WTC11 (cell line): ENCODE data around the gene ALPI. TPM values are rescaled to one million over a fixed set of nuclear protein-coding genes. Genes with fewer than 3 reads are reported as not detected.

Source experiments
- ATAC-seq: fragments of 200-7000 bp; cut with Tn5 transposase; 2 replicates; pipeline ENCODE4 v1.10.0; 2021; ENCODE audit warnings: mild to moderate bottlenecking, moderate library complexity
- CTCF ChIA-PET: fragments of 300-600 bp; sonication (Branson Sonifier 250); formaldehyde crosslinking; loops from one replicate; lab custom pipeline; 2021; ENCODE audit warnings: antibody characterized with exemption; lab: Charles Lee
- POLR2A ChIA-PET: fragments of 350-600 bp; sonication (Branson Sonifier 250); formaldehyde crosslinking; loops from one replicate; lab custom pipeline; 2021; ENCODE audit warnings: antibody characterized with exemption; lab: Charles Lee
- DNase-seq: peaks from one replicate; pipeline ENCODE4 v3.0.0; 2021; ENCODE audit warnings: low spot score
- H3K27ac Mint-ChIP-seq: 2 replicates; pipeline ENCODE4 v1.8.0; 2021; ENCODE audit warnings: mixed read lengths
- H3K27me3 Mint-ChIP-seq: 2 replicates; pipeline ENCODE4 v1.8.0; 2021; ENCODE audit warnings: low read depth, mild to moderate bottlenecking, moderate library complexity, mixed read lengths
- H3K36me3 Mint-ChIP-seq: 2 replicates; pipeline ENCODE4 v1.8.0; 2021; ENCODE audit warnings: mixed read lengths
- H3K4me1 Mint-ChIP-seq: 2 replicates; pipeline ENCODE4 v1.8.0; 2022; ENCODE audit warnings: mixed read lengths
- H3K4me3 Mint-ChIP-seq: 2 replicates; pipeline ENCODE4 v1.8.0; 2021; ENCODE audit warnings: mild to moderate bottlenecking, moderate library complexity, mixed read lengths
- H3K9me3 Mint-ChIP-seq: 2 replicates; pipeline ENCODE4 v1.8.0; 2021; ENCODE audit warnings: mixed read lengths
- CREB1 ChIP-seq: sonication (generic); formaldehyde crosslinking; IDR thresholded peaks from 2 replicates; pipeline ENCODE4 v1.8.0; 2023; ENCODE audit warnings: mild to moderate bottlenecking, missing genetic modification reagents
- E2F1 ChIP-seq: sonication (generic); formaldehyde crosslinking; IDR thresholded peaks from 2 replicates; pipeline ENCODE4 v1.8.0; 2022; ENCODE audit warnings: mild to moderate bottlenecking, missing genetic modification reagents
- ELF4 ChIP-seq: sonication (generic); formaldehyde crosslinking; IDR thresholded peaks from 2 replicates; pipeline ENCODE4 v1.8.1; 2022; ENCODE audit warnings: low read depth, mild to moderate bottlenecking, moderate library complexity, missing genetic modification reagents
- EMX1 ChIP-seq: fragments of 250-450 bp; sonication (Bioruptor Pico); IDR thresholded peaks from 2 replicates; pipeline ENCODE4 v1.8.0; 2021; ENCODE audit warnings: mild to moderate bottlenecking
- FOXP1 ChIP-seq: sonication (generic); formaldehyde crosslinking; IDR thresholded peaks from 2 replicates; pipeline ENCODE4 v1.8.0; 2022; ENCODE audit warnings: missing genetic modification reagents, mild to moderate bottlenecking, moderate library complexity, borderline replicate concordance
- FOXP4 ChIP-seq: sonication (generic); formaldehyde crosslinking; IDR thresholded peaks from 2 replicates; pipeline ENCODE4 v1.8.0; 2022; ENCODE audit warnings: mild to moderate bottlenecking, missing genetic modification reagents
- HMGA2 ChIP-seq: fragments of 250-450 bp; sonication (Bioruptor Pico); IDR thresholded peaks from 2 replicates; pipeline ENCODE4 v1.4.0; 2021; ENCODE audit warnings: mild to moderate bottlenecking, moderate library complexity
- MXD4 ChIP-seq: fragments of 250-450 bp; sonication (Bioruptor Pico); IDR thresholded peaks from 2 replicates; pipeline ENCODE4 v1.8.0; 2021; ENCODE audit warnings: mild to moderate bottlenecking, moderate library complexity, borderline replicate concordance
- NR2C2 ChIP-seq: sonication (generic); formaldehyde crosslinking; IDR thresholded peaks from 2 replicates; pipeline ENCODE4 v1.8.0; 2022; ENCODE audit warnings: mild to moderate bottlenecking, missing genetic modification reagents
- OVOL2 ChIP-seq: fragments of 250-450 bp; sonication (Bioruptor Pico); IDR thresholded peaks from 2 replicates; pipeline ENCODE4 v1.9.0; 2021; ENCODE audit warnings: mild to moderate bottlenecking, borderline replicate concordance
- PRRX2 ChIP-seq: fragments of 250-450 bp; sonication (Bioruptor Pico); IDR thresholded peaks from 2 replicates; pipeline ENCODE4 v1.8.0; 2021; ENCODE audit warnings: mild to moderate bottlenecking
- SOX15 ChIP-seq: fragments of 250-450 bp; sonication (Bioruptor Pico); IDR thresholded peaks from 2 replicates; pipeline ENCODE4 v1.9.0; 2021; ENCODE audit warnings: mild to moderate bottlenecking
- TCF7 ChIP-seq: sonication (generic); formaldehyde crosslinking; IDR thresholded peaks from 2 replicates; pipeline ENCODE4 v1.8.0; 2022; ENCODE audit warnings: mild to moderate bottlenecking, low read depth, missing genetic modification reagents, moderate library complexity
- TP53 ChIP-seq: sonication (generic); formaldehyde crosslinking; IDR thresholded peaks from 2 replicates; pipeline ENCODE4 v1.8.1; 2023; ENCODE audit warnings: mild to moderate bottlenecking, missing genetic modification reagents
- ZNF121 ChIP-seq: sonication (generic); formaldehyde crosslinking; IDR thresholded peaks from 2 replicates; pipeline ENCODE4 v1.8.0; 2023; ENCODE audit warnings: missing genetic modification reagents
- ZNF138 ChIP-seq: sonication (generic); formaldehyde crosslinking; conservative IDR thresholded peaks from 2 replicates; pipeline ENCODE4 v1.8.1; 2022; ENCODE audit warnings: mild to moderate bottlenecking, moderate library complexity, missing genetic modification reagents
- ZNF317 ChIP-seq: sonication (generic); formaldehyde crosslinking; IDR thresholded peaks from 2 replicates; pipeline ENCODE4 v1.8.1; 2023; ENCODE audit warnings: low read depth, mild to moderate bottlenecking, moderate library complexity, missing genetic modification reagents, borderline replicate concordance
- ZNF396 ChIP-seq: fragments of 250-450 bp; sonication (Bioruptor Pico); IDR thresholded peaks from 2 replicates; pipeline ENCODE4 v1.8.0; 2021; ENCODE audit warnings: mild to moderate bottlenecking, moderate library complexity, borderline replicate concordance
- total RNA-seq: library from RNA; stranded (reverse); gene quantifications from 3 replicates; pipeline ENCODE4 v1.2.3, GENCODE V29; 2021
- TF ChIP-seq, protein P1 (sequence below): fragments of 250-450 bp; sonication (Bioruptor Pico); conservative IDR thresholded peaks from 2 replicates; pipeline ENCODE4 v1.9.0; 2021; ENCODE audit warnings: mild to moderate bottlenecking
- TF ChIP-seq, protein P2 (sequence below): sonication (generic); formaldehyde crosslinking; IDR thresholded peaks from 2 replicates; pipeline ENCODE4 v1.8.1; 2022; ENCODE audit warnings: mild to moderate bottlenecking, missing genetic modification reagents, moderate library complexity, borderline replicate concordance
- TF ChIP-seq, protein P3 (sequence below): sonication (generic); formaldehyde crosslinking; IDR thresholded peaks from 2 replicates; pipeline ENCODE4 v1.8.0; 2022; ENCODE audit warnings: missing genetic modification reagents
- TF ChIP-seq, protein P4 (sequence below): sonication (generic); formaldehyde crosslinking; IDR thresholded peaks from 2 replicates; pipeline ENCODE4 v1.8.0; 2023; ENCODE audit warnings: mild to moderate bottlenecking, missing genetic modification reagents

The ALPI gene
- total RNA-seq, 1 experiment from 2014 or later = not detected

- TF ChIP-seq TCF7 (CRISPR knock-in tag) (no peak), EMX1 (CRISPR knock-in tag) (no peak), ELF4 (no peak), E2F1 (CRISPR knock-in tag) (no peak), SOX15 (CRISPR knock-in tag) (no peak), ZNF121 (no peak), ZNF396 (CRISPR knock-in tag) (no peak), FOXP1 (no peak), TP53 (CRISPR knock-in tag) (no peak)
- Mint-ChIP-seq H3K9me3 (no peaks in the 10 kb centered on the region), H3K4me1 (peaks cover 26% of the 10 kb centered on the region), H3K27me3 (peaks cover 60% of the 10 kb centered on the region), H3K36me3 (no peaks in the 10 kb centered on the region), H3K27ac (no peak overlapping the region), H3K4me3 (0 out of 2 replicates have a peak overlapping the region, but pooled peaks have one; percentile 31)
- DNase-seq (no peak), ATAC-seq (no peak)
- ChIA-PET POLR2A (no interaction called here), CTCF (interaction anchor here (0.6 to 2.6 kb wide), 5 partner anchors 15 to 122 kb away, joined by 3 to 14 read pairs (median 5); no protein-coding TSS in a partner anchor)
Measured at GRCh38 chr2:232488721-232489300, 32.9 kb downstream of the ALPI start.

GRCh38 chr2:232489516-232490220 is 33.7 kb downstream of the ALPI start:
- POLR2A ChIA-PET = no interaction called here
- no peak for DNase-seq
- Mint-ChIP-seq H3K27ac (no peak overlapping the region), H3K36me3 (no peaks in the 10 kb centered on the region), H3K4me1 (peaks cover 30% of the 10 kb centered on the region), H3K27me3 (peaks cover 51% of the 10 kb centered on the region), H3K4me3 (no peak overlapping the region), H3K9me3 (no peaks in the 10 kb centered on the region)
- CTCF ChIA-PET = interaction anchor here (0.9 to 2.6 kb wide), 4 partner anchors 32 to 68 kb away, joined by 3 to 14 read pairs (median 4); no protein-coding TSS in a partner anchor
- ATAC-seq = no peak
- no peak for TF ChIP-seq FOXP4 (CRISPR knock-in tag)
- TF ChIP-seq, protein P1, sequence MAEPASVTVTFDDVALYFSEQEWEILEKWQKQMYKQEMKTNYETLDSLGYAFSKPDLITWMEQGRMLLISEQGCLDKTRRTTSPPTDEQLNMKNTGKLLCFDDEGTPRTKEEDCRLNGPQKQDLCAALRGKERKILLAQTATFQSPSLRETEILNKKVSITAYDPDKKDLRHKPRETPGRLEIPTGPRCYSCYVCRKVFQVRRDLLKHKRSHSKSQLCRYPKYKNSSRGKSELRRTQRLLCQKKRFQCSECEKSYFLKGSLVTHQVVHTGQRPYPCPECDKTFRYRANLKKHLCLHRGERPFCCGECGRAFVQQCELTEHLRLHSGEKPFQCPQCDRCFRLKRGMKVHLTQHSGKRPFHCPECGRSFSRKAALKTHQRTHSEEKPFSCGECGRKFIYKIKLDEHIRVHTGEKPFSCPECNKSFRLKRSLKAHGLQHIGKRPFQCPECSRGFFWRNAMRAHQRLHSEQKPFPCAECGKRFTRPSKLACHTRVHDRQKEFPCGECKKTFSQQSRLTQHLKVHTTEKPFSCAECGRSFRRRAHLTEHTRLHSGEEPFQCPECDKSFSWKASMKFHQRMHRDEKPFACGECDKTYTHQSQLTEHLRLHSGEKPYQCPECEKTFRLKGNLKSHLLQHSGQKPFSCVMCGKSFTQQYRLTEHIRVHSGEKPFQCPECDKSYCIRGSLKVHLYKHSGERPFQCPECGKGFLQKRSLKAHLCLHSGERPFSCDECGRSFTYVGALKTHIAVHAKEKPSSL (CRISPR knock-in tag) = no peak
- no peak for TF ChIP-seq CREB1 (CRISPR knock-in tag)
- TF ChIP-seq ELF4 = no peak
- TF ChIP-seq OVOL2 (CRISPR knock-in tag) = no peak
- TF ChIP-seq, protein P2, sequence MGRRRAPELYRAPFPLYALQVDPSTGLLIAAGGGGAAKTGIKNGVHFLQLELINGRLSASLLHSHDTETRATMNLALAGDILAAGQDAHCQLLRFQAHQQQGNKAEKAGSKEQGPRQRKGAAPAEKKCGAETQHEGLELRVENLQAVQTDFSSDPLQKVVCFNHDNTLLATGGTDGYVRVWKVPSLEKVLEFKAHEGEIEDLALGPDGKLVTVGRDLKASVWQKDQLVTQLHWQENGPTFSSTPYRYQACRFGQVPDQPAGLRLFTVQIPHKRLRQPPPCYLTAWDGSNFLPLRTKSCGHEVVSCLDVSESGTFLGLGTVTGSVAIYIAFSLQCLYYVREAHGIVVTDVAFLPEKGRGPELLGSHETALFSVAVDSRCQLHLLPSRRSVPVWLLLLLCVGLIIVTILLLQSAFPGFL (CRISPR knock-in tag) = no peak
- no peak for TF ChIP-seq MXD4 (CRISPR knock-in tag)
- no peak for TF ChIP-seq NR2C2 (CRISPR knock-in tag)
- TF ChIP-seq, protein P3, sequence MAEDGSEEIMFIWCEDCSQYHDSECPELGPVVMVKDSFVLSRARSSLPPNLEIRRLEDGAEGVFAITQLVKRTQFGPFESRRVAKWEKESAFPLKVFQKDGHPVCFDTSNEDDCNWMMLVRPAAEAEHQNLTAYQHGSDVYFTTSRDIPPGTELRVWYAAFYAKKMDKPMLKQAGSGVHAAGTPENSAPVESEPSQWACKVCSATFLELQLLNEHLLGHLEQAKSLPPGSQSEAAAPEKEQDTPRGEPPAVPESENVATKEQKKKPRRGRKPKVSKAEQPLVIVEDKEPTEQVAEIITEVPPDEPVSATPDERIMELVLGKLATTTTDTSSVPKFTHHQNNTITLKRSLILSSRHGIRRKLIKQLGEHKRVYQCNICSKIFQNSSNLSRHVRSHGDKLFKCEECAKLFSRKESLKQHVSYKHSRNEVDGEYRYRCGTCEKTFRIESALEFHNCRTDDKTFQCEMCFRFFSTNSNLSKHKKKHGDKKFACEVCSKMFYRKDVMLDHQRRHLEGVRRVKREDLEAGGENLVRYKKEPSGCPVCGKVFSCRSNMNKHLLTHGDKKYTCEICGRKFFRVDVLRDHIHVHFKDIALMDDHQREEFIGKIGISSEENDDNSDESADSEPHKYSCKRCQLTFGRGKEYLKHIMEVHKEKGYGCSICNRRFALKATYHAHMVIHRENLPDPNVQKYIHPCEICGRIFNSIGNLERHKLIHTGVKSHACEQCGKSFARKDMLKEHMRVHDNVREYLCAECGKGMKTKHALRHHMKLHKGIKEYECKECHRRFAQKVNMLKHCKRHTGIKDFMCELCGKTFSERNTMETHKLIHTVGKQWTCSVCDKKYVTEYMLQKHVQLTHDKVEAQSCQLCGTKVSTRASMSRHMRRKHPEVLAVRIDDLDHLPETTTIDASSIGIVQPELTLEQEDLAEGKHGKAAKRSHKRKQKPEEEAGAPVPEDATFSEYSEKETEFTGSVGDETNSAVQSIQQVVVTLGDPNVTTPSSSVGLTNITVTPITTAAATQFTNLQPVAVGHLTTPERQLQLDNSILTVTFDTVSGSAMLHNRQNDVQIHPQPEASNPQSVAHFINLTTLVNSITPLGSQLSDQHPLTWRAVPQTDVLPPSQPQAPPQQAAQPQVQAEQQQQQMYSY = no peak
- TF ChIP-seq HMGA2 (CRISPR knock-in tag) = no peak
- no peak for TF ChIP-seq ZNF138 (CRISPR knock-in tag)
- no peak for TF ChIP-seq ZNF317 (CRISPR knock-in tag)
- no peak for TF ChIP-seq PRRX2 (CRISPR knock-in tag)
- TF ChIP-seq, protein P4, sequence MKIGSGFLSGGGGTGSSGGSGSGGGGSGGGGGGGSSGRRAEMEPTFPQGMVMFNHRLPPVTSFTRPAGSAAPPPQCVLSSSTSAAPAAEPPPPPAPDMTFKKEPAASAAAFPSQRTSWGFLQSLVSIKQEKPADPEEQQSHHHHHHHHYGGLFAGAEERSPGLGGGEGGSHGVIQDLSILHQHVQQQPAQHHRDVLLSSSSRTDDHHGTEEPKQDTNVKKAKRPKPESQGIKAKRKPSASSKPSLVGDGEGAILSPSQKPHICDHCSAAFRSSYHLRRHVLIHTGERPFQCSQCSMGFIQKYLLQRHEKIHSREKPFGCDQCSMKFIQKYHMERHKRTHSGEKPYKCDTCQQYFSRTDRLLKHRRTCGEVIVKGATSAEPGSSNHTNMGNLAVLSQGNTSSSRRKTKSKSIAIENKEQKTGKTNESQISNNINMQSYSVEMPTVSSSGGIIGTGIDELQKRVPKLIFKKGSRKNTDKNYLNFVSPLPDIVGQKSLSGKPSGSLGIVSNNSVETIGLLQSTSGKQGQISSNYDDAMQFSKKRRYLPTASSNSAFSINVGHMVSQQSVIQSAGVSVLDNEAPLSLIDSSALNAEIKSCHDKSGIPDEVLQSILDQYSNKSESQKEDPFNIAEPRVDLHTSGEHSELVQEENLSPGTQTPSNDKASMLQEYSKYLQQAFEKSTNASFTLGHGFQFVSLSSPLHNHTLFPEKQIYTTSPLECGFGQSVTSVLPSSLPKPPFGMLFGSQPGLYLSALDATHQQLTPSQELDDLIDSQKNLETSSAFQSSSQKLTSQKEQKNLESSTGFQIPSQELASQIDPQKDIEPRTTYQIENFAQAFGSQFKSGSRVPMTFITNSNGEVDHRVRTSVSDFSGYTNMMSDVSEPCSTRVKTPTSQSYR = no peak
